ENCODE measurements around the gene LCN6.
"Not testable (repeated sequence)": the region's sequence is repeated elsewhere in the genome, so short reads cannot be mapped to it uniquely, and the experiment has no call there.

Gene LCN6

GRCh38 chr9:136759436-136760325 lies 11.4 kb upstream of the LCN6 start:
- no peak for DNase-seq (ENCODE audit: low read depth)

- DNase-seq (ENCODE audit: low read depth), result no peak
Measured at GRCh38 chr9:136759001-136759400, 10.7 kb upstream of the LCN6 start.

- no peak for DNase-seq (ENCODE audit: low read depth)
Measured at GRCh38 chr9:136757751-136758140, 9.4 kb upstream of the LCN6 start.

- no peak for DNase-seq (ENCODE audit: low read depth)
Measured at GRCh38 chr9:136757328-136757727, 9.0 kb upstream of the LCN6 start.

GRCh38 chr9:136756836-136757235 lies 8.5 kb upstream of the LCN6 start:
- no peak for DNase-seq (ENCODE audit: low read depth)

- DNase-seq (ENCODE audit: low read depth), result no peak
Measured at GRCh38 chr9:136756134-136756438, 7.8 kb upstream of the LCN6 start.

GRCh38 chr9:136755302-136756133 lies 7.2 kb upstream of the LCN6 start:
- not testable (repeated sequence) for DNase-seq (ENCODE audit: low read depth)

GRCh38 chr9:136754626-136755301 lies 6.4 kb upstream of the LCN6 start:
- DNase-seq (ENCODE audit: low read depth), result no peak

- no peak for DNase-seq (ENCODE audit: low read depth)
Measured at GRCh38 chr9:136754059-136754572, 5.8 kb upstream of the LCN6 start.

GRCh38 chr9:136753371-136754058 lies 5.2 kb upstream of the LCN6 start:
- no peak for DNase-seq (ENCODE audit: low read depth)

- DNase-seq (ENCODE audit: low read depth), result no peak
Measured at GRCh38 chr9:136751814-136752213, 3.5 kb upstream of the LCN6 start.

GRCh38 chr9:136751244-136751643 lies 2.9 kb upstream of the LCN6 start:
- no peak for DNase-seq (ENCODE audit: low read depth)

GRCh38 chr9:136750526-136750925 lies 2.2 kb upstream of the LCN6 start:
- DNase-seq (ENCODE audit: low read depth), result no peak

GRCh38 chr9:136748666-136749611 lies 614 bp upstream of the LCN6 start:
- DNase-seq (ENCODE audit: low read depth), result no peak

- no peak for DNase-seq (ENCODE audit: low read depth)
Measured at GRCh38 chr9:136747161-136748060, 914 bp downstream of the LCN6 start.

GRCh38 chr9:136746621-136747020 lies 1.7 kb downstream of the LCN6 start:
- DNase-seq (ENCODE audit: low read depth), result no peak

- DNase-seq (ENCODE audit: low read depth), result no peak
Measured at GRCh38 chr9:136746155-136746490, 2.2 kb downstream of the LCN6 start.

GRCh38 chr9:136745389-136746154 lies 2.8 kb downstream of the LCN6 start:
- DNase-seq (ENCODE audit: low read depth), result no peak

GRCh38 chr9:136744773-136745172 lies 3.6 kb downstream of the LCN6 start:
- no peak for DNase-seq (ENCODE audit: low read depth)

Measured in GM04503 (cell line).